G401 (cell line): ENCODE results near the gene FATE1. TPM values are rescaled to one million over a fixed set of nuclear protein-coding genes. Genes with fewer than 3 reads are reported as not detected.
"Not testable (repeated sequence)": the region's sequence is repeated elsewhere in the genome, so short reads cannot be mapped to it uniquely, and the experiment has no call there.

Source experiments
- DNase-seq: peaks from one replicate; pipeline ENCODE4 v3.0.0-alpha.2; 2015; ENCODE audit warnings: low spot score
- in situ Hi-C: cut with HindIII; loops from 2 replicates; pipeline ENCODE4 v1.10.0; 2016; ENCODE audit warnings: low sequenced_read_pairs, mixed read lengths
- total RNA-seq: library from RNA; depleted of rRNA; stranded (reverse); fragments of >200 nt; shearing (Covaris generic); gene quantifications from 2 replicates; pipeline ENCODE4 v1.2.3, GENCODE V29; 2014; rRNA removed

Gene FATE1, protein sequence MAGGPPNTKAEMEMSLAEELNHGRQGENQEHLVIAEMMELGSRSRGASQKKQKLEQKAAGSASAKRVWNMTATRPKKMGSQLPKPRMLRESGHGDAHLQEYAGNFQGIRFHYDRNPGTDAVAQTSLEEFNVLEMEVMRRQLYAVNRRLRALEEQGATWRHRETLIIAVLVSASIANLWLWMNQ
- not detected in 2 replicates for total RNA-seq

DNA sequence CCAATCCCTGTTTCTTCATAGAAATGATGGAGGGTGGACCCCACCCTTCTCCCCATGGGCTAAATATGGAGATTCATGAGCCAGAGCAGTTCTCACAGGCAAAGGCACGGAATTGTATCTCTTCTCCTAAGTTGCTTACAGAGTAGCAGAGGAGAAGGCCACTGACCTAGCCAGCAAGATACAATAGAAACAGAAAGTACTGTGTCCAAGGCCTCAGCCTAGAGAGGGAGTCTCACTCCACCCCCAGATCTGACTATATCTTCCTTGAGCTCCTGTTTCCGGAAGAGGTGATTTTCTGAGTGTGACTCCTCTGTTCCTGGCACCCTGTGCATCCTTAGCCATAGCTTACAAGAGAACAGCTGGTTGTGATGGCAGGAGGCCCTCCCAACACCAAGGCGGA, at the start of gene FATE1:
Gene FATE1 (plus strand): TSS at position 284 of the 400 bp plus-strand sequence. CDS start 85 bp downstream, at position 369.
- in situ Hi-C loops: no loop called here
- no peak for DNase-seq

DNA sequence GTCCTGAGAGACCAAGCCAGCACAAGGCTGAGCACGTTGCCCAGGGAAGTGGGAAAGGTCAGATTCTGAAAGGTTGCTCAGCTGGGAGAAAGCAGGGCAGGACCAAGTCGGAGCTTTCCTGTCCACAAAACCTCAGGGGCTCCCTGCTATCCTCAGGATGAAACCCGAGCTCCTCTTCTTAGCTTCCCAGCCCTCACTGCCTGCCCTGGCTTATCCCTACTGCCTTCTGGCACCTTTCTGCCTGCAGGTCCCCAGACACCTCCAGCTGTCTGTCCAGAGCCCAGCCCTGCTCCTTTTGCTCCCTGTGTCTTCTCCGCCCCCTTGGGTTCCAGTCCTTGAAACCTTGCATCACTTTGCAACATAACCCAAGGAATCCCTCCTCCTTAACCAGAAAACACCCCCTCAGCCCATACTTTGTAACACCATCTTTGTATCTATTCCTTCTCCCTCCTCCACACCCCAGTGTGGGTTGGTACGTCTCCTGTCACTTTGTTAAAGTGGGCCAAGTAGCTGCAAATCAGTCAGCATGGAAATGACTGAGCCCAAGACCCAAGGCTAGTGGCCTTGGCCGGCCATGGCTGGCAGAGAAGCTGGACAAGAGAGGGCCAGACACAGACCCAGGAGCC, 40.6 kb upstream of the FATE1 start:
- in situ Hi-C loops: no loop called here
- DNase-seq: no peak

DNA sequence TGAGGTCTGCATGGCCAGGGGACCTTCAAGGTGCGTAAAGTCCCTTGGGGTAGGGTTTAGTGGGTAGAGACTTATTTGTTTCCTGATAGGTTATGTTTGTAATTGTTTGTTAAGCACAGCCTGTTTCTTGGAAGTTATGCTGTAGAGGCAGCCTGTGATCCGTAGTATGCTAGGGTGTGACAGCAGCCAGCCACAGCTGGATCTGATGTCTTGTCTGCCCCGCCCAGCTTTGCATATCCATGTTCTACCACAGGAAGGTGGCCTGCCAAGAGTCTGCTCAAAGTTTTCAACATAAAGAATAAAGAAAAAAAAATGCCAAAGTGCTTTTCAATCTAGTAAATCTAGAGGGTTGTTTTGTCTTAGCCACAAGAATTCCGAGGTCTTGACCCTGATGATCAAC, 39.6 kb upstream of the FATE1 start:
- DNase-seq: no peak

DNA sequence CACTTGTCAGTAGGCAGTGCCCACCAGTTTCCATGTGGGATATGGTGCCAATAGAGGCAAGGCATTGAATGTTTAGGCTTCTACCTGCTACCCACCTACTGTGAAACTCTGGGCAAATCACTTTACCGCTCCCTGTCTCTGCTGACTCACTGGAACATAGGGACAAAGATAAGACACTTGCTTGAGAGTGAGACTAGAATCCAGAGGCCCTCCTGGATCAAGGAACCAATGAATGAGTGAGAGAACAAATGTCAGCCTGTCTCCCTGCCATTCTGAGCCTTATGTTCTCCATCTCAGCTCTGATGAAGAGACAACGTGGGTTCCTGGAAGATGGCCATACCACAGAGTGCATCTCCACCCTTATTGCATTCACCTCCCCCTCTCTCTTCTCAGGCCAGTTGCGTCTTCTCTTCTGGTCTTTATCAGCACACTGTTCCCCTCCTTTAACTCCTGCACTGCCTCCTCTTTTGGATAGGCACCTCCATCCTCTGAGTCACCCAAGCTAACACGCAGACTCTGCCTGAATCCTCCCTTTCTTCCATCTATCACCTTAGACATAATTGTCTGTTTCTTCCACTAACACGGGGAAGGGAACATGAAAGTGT, 35.9 kb upstream of the FATE1 start:
- in situ Hi-C loops: no loop called here
- no peak for DNase-seq

More for the DNA sequence above, 39.6 kb upstream of the FATE1 start:
- in situ Hi-C loops: no loop called here

DNA sequence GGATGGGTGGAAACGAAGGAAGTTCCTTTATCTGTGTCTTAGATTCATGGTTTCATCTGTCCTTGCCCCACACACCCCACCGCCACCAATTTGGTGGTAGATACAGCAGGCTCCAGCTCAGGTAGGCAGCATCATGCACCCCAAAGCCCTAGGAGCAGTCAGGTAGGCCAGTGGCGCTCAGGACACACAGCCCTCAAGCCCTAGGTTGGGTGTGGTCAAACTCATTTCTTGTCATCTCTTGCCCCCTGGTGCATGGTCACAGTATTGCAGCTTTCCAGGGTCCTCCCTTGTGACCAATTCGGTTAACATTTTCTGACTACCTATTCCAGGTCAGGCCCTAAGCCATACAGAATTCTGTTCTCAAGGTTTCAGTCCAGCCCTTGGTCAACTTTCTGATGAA, 35.0 kb upstream of the FATE1 start:
- DNase-seq: peak; percentile 3
- in situ Hi-C loops: no loop called here

DNA sequence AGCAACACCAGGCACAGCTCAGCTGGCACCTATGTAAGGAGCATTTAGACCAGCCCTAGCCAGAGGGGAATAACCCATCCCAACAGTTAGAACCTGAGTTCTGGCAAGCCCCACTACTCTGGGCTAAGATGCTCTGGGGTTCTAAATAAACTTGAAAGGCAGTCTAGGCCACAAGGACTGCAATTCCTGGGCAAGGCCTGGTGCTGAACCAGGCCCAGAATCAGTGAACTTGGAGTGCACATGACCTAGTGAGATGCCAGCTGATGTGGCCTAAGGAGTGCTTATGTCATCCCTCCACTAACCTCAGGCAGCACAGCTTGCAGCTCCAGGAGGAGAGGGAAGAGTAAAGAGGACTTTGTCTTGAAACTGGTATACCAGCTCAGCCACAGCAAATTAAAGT, 28.2 kb upstream of the FATE1 start:
- no peak for DNase-seq

DNA sequence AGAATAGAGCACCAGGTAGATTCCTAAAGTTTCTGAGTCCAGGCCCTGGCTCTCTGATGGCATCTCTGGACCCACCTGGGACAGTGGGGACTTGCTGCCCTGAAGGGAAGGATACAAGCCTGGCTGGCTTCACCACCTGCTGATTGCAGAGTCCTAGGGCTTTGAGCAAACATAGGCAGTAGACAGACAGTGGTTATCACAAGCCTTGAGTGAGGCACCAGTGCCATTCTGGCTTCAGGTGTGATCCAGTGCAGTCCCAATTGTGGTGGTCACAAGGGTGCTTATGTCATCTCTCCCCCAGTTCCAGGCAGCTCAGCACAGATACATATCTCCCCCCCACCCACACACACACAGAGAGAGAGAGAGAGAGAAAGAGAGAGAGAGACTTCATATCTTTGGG, 27.1 kb upstream of the FATE1 start:
- no peak for DNase-seq
- in situ Hi-C loops: no loop called here

More for the DNA sequence above, 28.2 kb upstream of the FATE1 start:
- in situ Hi-C loops: no loop called here

- DNase-seq: no peak
- in situ Hi-C loops: no loop called here
Observed at GRCh38 chrX:151692825-151693224, 23.0 kb upstream of the FATE1 start.

DNA sequence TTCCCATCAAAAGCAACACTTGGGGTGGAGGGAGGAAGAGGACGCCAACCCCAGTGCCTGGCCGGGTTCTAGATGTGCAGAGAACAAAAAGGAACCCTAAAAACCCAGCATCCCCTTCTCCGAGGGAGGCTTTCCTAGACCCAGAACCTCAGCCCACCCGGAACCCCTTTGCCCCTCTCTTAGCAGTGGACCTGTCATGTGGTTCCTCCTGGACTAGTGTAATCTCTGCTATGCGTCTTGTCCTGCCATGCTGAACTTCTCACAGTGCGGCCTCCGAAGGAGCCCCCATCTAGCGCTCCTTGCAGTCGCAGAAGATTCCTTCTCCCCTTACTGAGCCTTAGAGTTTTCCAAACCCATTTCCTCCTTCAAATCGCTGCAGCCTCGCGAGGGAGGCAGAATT, 21.7 kb upstream of the FATE1 start:
- in situ Hi-C loops: no loop called here
- DNase-seq: no peak

- DNase-seq: no peak
- in situ Hi-C loops: no loop called here
Observed at GRCh38 chrX:151694661-151695582, 20.9 kb upstream of the FATE1 start, which contains the start of gene PRRG3. TSS of gene PRRG3 (plus strand) at chrX:151695458. CDS start at chrX:151698815, 3,357 bp downstream.

DNA sequence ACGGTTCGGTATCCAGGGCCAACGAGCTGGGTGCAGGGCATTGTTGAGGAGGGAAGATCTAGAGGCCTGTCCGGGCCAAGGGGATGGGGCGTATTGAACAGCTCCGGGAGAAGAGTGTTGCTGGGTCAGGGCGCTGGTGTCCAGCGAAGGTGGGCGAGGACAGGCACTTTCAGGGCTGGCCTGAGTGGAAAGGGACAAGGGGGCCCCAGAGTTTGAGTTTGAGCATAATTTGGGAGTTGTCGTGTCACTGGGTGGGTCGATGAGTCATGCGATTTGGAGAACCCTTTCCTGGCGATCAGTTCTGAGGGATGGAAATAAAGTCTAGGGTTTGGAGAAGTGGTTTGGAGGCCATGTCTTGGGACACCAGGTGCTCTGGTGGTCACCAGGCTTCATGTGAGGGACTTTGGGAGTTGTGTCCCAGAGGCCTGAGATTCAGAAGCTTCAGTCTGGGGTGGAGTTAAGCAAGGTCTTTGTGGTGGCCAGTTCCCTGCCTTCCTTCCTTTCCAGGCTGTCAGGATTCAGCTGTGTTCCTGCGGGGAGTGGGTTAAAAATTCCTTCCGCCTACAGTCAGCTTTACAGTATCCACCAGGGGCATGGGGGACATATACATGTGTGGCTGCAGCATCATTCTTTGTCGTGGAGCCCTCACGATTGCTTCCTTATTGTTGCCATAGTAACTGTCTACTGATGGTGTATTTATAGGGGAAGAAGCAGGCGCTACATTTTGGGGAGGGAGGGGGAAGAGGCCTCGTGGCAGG, 20.1 kb upstream of the FATE1 start:
- in situ Hi-C loops: no loop called here
- DNase-seq: no peak

DNA sequence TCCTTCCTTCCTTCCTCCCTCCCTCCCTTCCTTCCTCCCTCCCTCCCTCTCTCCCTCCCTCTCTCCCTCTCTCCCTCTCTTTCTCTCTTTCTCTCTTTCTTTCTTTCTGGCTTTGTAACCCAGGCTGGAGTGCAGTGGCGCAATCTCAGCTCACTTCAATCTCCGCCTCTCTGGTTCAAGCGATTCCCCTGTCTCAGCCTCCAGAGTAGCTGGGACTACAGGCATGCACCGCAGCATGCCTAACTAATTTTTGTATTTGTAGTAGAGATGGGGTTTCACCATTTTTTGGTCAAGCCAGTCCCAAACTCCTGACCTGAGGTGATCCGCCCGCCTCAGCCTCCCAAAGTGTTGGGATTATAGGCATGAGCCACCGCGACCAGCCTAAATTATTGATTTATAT, 18.8 kb upstream of the FATE1 start:
- in situ Hi-C loops, DNase-seq: not testable (repeated sequence)

DNA sequence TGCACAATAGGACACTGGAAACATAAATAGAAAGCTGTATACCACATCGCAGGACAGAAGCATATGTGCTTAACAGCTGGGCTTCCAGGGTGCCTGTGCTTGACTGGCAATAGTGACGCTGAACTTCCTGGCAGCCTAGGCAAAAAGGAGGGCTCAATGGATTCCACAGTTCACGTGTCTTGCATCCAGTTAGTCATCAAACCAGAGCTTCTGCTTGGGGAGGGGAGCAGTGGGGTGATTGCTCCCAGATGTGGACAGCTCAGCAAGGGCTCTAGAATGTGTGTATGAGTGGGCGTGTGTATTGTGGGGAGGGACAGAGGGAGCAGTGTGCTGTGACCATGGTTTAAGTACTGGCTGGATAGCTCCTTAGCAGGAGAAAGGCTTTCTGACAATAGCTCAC, 18.3 kb upstream of the FATE1 start:
- in situ Hi-C loops: no loop called here
- no peak for DNase-seq

GRCh38 chrX:151698485-151698884, 17.4 kb upstream of the FATE1 start:
- in situ Hi-C loops: no loop called here

GRCh38 chrX:151699746-151700145, 16.1 kb upstream of the FATE1 start:
- no peak for DNase-seq
- in situ Hi-C loops: no loop called here

More at GRCh38 chrX:151698485-151698884, 17.4 kb upstream of the FATE1 start:
- DNase-seq: no peak

- in situ Hi-C loops: no loop called here
- no peak for DNase-seq
Observed at GRCh38 chrX:151700581-151700980, 15.3 kb upstream of the FATE1 start.

DNA sequence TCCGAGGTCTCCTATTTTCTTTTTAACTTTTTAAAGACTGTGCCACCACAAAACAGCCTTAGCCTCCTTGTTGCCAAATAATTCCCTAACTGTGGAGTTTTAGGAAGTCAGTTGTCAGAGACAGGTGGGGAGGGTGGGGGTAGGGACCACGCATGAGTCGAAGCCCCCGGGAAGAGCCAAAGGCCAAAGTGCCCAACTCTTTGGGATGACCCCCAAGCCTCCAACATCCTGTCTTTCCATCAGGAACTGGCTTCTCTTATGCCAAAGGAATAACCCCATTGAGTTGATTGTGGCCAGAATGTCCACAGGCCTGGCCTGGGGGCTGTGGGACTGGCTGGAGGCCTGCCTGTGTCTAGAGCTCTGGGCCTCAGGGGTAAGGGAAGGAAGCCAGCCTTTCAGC, 14.8 kb upstream of the FATE1 start:
- DNase-seq: no peak
- in situ Hi-C loops: no loop called here

DNA sequence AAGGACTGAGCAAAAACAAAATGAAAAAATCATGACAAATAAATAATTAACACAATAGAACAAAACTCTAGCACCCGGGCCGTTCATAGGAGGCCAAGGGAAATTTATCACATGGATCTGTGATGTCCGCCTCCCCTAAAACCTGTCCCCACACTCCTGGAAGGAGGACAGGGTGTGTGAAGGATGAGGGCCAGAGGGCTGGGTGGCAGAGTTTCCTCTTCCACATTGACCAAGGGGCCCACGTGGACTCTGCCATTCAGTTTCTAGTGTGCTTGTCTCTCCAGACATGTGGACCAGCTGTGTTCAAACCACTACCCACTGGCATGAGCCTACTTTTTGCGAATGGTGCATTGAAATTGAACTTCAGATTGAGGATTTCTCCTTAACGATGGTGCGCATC, 14.3 kb upstream of the FATE1 start:
- DNase-seq: no peak
- in situ Hi-C loops: no loop called here
